WI38 (cell line): ENCODE results near the gene CFAP46.

Experiments used
- H3K4me3 ChIP-seq: 2 replicates; pipeline ENCODE4 v1.5.1; 2011; ENCODE audit warnings: low read depth, mild to moderate bottlenecking, control low read depth, low read length
- TF ChIP-seq, protein P1 (sequence below): IDR thresholded peaks from 2 replicates; pipeline ENCODE4 v1.5.1; 2012; ENCODE audit warnings: low read depth, mild to moderate bottlenecking, control low read depth, low read length

CFAP46 gene

DNA sequence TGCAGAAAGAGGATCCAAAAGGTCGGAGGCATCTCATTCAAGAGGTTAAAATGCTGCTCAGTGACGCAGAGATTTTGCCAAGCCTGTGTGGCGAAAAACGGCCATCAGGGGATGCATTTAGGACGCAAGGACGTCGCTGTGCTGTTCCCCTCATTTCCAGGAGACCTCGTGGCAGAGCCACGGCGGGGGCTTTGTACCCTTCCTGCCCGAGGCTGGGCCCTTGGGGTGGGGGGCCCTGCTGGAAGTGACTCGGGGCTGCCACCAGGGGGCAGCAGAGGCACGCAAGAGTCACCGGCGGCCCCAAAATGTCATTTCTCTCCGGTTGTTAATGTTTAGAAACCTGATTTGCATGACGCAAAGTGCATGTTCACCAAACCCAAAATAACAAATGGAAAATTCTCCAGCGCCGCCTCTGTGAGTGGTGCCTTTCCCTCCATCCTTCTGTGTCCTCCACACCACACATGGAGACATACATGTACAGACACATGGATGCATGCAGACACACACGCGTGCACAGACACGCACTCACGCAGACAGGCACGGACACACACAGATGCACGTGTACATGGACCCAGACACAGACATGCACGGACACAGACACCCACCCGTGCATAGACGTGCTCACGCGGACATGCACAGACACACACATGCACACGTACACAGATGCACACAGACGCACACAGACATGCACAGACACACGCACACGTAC is 105.4 kb downstream of the CFAP46 start:
- TF ChIP-seq, protein P1, sequence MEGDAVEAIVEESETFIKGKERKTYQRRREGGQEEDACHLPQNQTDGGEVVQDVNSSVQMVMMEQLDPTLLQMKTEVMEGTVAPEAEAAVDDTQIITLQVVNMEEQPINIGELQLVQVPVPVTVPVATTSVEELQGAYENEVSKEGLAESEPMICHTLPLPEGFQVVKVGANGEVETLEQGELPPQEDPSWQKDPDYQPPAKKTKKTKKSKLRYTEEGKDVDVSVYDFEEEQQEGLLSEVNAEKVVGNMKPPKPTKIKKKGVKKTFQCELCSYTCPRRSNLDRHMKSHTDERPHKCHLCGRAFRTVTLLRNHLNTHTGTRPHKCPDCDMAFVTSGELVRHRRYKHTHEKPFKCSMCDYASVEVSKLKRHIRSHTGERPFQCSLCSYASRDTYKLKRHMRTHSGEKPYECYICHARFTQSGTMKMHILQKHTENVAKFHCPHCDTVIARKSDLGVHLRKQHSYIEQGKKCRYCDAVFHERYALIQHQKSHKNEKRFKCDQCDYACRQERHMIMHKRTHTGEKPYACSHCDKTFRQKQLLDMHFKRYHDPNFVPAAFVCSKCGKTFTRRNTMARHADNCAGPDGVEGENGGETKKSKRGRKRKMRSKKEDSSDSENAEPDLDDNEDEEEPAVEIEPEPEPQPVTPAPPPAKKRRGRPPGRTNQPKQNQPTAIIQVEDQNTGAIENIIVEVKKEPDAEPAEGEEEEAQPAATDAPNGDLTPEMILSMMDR, result peak; percentile 88
- H3K4me3 ChIP-seq, result no peak overlapping the region

DNA sequence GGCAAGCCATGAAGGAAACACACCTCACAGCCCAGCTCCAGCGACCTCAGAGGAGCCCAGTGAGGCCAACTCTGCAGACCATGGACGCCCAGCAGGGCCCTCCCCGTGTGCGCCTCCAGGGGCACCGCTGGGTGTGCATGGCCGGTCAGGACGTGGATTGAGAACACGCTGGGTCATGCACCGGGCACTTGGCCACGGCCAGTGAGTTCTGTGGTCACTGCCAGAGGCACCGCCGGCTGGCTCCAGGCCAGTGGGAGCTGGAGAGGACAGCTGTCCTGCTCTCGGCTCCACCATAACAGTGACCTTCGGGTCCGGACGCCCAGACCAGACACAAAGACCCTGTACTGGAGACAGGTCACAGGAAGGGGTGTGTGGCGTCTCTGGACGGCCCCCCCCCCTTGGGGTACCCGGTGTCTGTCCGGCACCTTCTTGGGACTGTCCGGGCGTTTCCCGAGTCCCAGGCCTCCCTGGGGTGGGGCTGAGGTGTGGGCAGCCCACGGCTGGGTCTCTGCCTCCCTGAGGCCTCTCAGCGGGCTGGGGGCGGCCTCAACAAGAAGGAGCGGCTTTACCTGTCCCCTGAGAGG is 106.0 kb downstream of the CFAP46 start:
- TF ChIP-seq, protein P1, result no peak
- H3K4me3 ChIP-seq, result no peak overlapping the region

- no peak overlapping the region for H3K4me3 ChIP-seq
- TF ChIP-seq, protein P1, result no peak
Measured at GRCh38 chr10:132835848-132836233, 106.5 kb downstream of the CFAP46 start.

DNA sequence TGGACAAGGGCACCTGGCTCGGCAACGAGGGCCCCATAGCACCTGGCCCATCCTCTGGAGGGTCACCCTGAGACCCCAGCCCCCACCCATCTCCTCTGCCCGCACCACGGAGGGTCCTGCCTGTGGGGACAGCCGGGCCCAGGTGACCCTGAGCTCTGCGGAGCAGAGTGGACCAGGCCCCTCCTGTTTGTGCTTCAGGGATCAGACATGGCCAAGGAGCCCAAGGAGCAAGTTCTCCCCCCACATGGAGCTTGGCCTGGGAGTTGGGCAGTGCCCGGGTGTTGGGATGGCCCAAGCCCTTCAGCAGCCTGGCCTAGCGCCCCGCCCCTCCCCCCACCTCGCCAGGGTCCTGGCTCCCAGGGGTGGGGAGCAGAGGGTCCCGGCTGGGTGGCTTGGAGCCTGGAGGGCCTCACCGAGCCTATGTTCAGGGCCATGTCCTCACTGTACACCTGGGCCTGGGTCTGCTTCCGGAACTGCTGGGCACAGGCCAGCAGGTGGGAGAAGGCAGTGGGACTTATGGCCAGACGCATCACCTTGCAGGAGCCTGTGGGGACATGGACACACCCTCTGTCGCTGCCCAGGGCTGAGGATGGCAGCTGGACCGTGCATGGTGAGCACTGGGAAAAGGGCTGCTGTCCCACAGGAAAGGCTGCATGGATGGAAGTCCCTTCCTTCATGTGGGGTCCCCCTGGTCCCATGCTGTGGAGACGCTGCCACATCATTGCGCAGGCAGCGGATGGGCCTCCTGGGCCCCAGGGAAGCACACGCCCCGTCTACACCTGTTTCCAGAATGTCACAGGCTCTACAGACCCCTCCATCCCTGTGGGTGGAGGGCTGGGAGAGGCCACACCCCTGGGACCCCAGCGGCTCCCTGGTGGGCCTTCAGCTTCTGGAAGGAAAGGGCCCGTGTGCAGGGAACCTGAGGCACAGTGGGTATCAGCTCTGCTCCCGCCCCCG is 107.2 kb downstream of the CFAP46 start:
- TF ChIP-seq, protein P1, result no peak
- no peak overlapping the region for H3K4me3 ChIP-seq

GRCh38 chr10:132834311-132834761 is 108.0 kb downstream of the CFAP46 start:
- no peak overlapping the region for H3K4me3 ChIP-seq
- TF ChIP-seq, protein P1, result no peak

DNA sequence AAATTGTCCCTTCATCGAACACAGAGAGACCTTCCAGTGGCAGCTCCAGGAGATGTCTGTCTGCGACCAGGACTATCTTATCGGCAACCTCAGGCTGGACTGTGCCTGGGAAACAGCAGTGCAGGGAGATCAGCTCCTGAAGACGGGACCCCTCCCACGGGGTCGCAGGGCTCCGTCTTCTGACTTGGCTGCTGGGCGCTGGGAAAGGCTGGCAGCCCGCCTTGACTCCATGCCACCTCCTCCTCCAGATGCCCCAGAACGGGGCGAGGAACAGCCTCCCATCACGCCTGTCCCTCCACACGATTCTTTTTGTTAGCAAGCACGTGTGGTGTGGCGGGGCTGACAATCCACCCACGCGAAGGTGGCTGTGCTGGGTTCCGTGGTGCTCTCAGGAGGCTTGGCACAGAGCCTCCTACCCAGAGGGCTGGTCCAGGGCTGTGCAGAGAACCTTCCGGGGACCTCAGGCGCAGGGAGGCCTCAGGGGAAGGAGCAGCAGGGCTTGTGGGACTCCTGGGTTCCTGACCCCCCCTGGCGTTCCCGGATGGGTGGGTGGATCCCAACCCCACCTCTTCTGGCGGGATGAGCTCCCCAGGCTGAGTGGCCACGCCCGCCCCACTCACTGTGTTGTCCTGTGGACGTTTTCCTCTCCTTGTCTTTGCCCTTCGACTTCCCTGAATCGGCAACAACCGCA is 108.8 kb downstream of the CFAP46 start:
- no peak overlapping the region for H3K4me3 ChIP-seq
- TF ChIP-seq, protein P1, result no peak
